Measurements from ENCODE around the gene MAMDC4. TPM values are rescaled to one million over a fixed set of nuclear protein-coding genes. Genes with fewer than 3 reads are reported as not detected.

The MAMDC4 gene
- polyA plus RNA-seq, 1 donor (not counting 4 experiments of a cell fraction or from before 2014, with no cell fraction given), result 0.49 TPM

- Histone ChIP-seq H3K9ac (ENCODE audit: control insufficient read depth, extremely low read depth, insufficient read depth, low read length) (no peak overlapping the region), H3K27me3 (ENCODE audit: control insufficient read depth, extremely low read depth, insufficient read depth, low read length) (no peaks in the 10 kb centered on the region), H3K9me1 (ENCODE audit: control insufficient read depth, extremely low read depth, insufficient read depth, low read length) (no peaks in the 10 kb centered on the region), H3K79me2 (ENCODE audit: control insufficient read depth, insufficient read depth, low read length) (peaks cover 21% of the 10 kb centered on the region), H3K4me1 (ENCODE audit: control insufficient read depth, extremely low read depth, insufficient read depth, low read length) (peaks cover 5% of the 10 kb centered on the region), H3K4me2 (ENCODE audit: control insufficient read depth, extremely low read depth, insufficient read depth, low read depth, low read length) (no peak overlapping the region), H3K36me3 (ENCODE audit: control insufficient read depth in 2 of 2, extremely low read depth in 1 of 2, insufficient read depth in 2 of 2, low read length in 2 of 2) (peaks cover 22% of the 10 kb centered on the region in 2 experiments), H3K9me3 (ENCODE audit: control insufficient read depth, low read depth, low read length) (no peaks in the 10 kb centered on the region), H2AFZ (ENCODE audit: control insufficient read depth, low read length) (no peak overlapping the region), H4K20me1 (ENCODE audit: control insufficient read depth, extremely low read depth, insufficient read depth, low read length) (peaks cover 8% of the 10 kb centered on the region), H3K27ac (ENCODE audit: control insufficient read depth, insufficient read depth, low read length) (no peak overlapping the region), H3K4me3 (ENCODE audit: control insufficient read depth in 2 of 3, extremely low read depth in 1 of 3, insufficient read depth in 2 of 3, low read depth in 1 of 3, low read length in 3 of 3) (no peak overlapping the region)
- DNase-seq (ENCODE audit: low read depth, low spot score) (no peak), FAIRE-seq (no peak)
- TF ChIP-seq CTCF (optimal IDR thresholded peaks at IDR 0.05 in 1 of 3, IDR thresholded peaks at IDR 0.05 in 1 of 3, conservative IDR thresholded peaks at IDR 0.05 in 1 of 3; ENCODE audit: extremely low read depth in 1 of 3, insufficient read depth in 2 of 3, low read length in 3 of 3) (no peak), EZH2 (IDR thresholded peaks at IDR 0.05; ENCODE audit: low read length) (no peak)
- dilution Hi-C loops (cut with MboI; ENCODE audit: extremely low pct_ligation_motif_present, low sequenced_read_pairs), result no loop called here
Observed at GRCh38 chr9:136860933-136861873, 9.1 kb downstream of the MAMDC4 start.

GRCh38 chr9:136861874-136862457, 9.8 kb downstream of the MAMDC4 start:
- peaks cover 22% of the 10 kb centered on the region in 2 experiments for H3K36me3 ChIP-seq (ENCODE audit: control insufficient read depth in 2 of 2, extremely low read depth in 1 of 2, insufficient read depth in 2 of 2, low read length in 2 of 2)
- FAIRE-seq, result no peak

More at GRCh38 chr9:136861874-136862457, 9.8 kb downstream of the MAMDC4 start:
- no peak overlapping the region for H3K27ac ChIP-seq (ENCODE audit: control insufficient read depth, insufficient read depth, low read length)
- no peak overlapping the region for H3K4me2 ChIP-seq (ENCODE audit: control insufficient read depth, extremely low read depth, insufficient read depth, low read depth, low read length)
- no peak for DNase-seq (ENCODE audit: low read depth, low spot score)
- no peak overlapping the region for H3K9ac ChIP-seq (ENCODE audit: control insufficient read depth, extremely low read depth, insufficient read depth, low read length)
- H3K9me3 ChIP-seq (ENCODE audit: control insufficient read depth, low read depth, low read length), result no peaks in the 10 kb centered on the region
- no peak overlapping the region for H2AFZ ChIP-seq (ENCODE audit: control insufficient read depth, low read length)
- dilution Hi-C loops (cut with MboI; ENCODE audit: extremely low pct_ligation_motif_present, low sequenced_read_pairs), result no loop called here
- H4K20me1 ChIP-seq (ENCODE audit: control insufficient read depth, extremely low read depth, insufficient read depth, low read length), result peaks cover 8% of the 10 kb centered on the region
- H3K9me1 ChIP-seq (ENCODE audit: control insufficient read depth, extremely low read depth, insufficient read depth, low read length), result no peaks in the 10 kb centered on the region
- H3K4me1 ChIP-seq (ENCODE audit: control insufficient read depth, extremely low read depth, insufficient read depth, low read length), result peaks cover 5% of the 10 kb centered on the region
- H3K4me3 ChIP-seq (ENCODE audit: control insufficient read depth in 2 of 3, extremely low read depth in 1 of 3, insufficient read depth in 2 of 3, low read depth in 1 of 3, low read length in 3 of 3), result no peak overlapping the region
- TF ChIP-seq EZH2 (IDR thresholded peaks at IDR 0.05; ENCODE audit: low read length), result no peak
- no peak for TF ChIP-seq CTCF (optimal IDR thresholded peaks at IDR 0.05 in 1 of 3, IDR thresholded peaks at IDR 0.05 in 1 of 3, conservative IDR thresholded peaks at IDR 0.05 in 1 of 3; ENCODE audit: extremely low read depth in 1 of 3, insufficient read depth in 2 of 3, low read length in 3 of 3)
- no peaks in the 10 kb centered on the region for H3K27me3 ChIP-seq (ENCODE audit: control insufficient read depth, extremely low read depth, insufficient read depth, low read length)
- peaks cover 21% of the 10 kb centered on the region for H3K79me2 ChIP-seq (ENCODE audit: control insufficient read depth, insufficient read depth, low read length)

Measured in keratinocyte (primary cell).